Left kidney (tissue), 2 donors: ENCODE data around the gene LRRC36. TPM values are rescaled to one million over a fixed set of nuclear protein-coding genes. Genes with fewer than 3 reads are reported as not detected.
"Not testable (repeated sequence)": the region's sequence is repeated elsewhere in the genome, so short reads cannot be mapped to it uniquely, and the experiment has no call there.

Experiments
- DNase-seq: peaks from one replicate; pipeline ENCODE4 v3.0.0-alpha.2; 2013
- polyA plus RNA-seq: library from polyadenylated mRNA; unstranded; fragments of 120-200 nt; gene quantifications from one replicate; pipeline ENCODE4 v1.2.1, GENCODE V29; 2013; ENCODE audit not compliant: insufficient read length

LRRC36 gene
- polyA plus RNA-seq, 1 donor = 8.7 TPM

DNA sequence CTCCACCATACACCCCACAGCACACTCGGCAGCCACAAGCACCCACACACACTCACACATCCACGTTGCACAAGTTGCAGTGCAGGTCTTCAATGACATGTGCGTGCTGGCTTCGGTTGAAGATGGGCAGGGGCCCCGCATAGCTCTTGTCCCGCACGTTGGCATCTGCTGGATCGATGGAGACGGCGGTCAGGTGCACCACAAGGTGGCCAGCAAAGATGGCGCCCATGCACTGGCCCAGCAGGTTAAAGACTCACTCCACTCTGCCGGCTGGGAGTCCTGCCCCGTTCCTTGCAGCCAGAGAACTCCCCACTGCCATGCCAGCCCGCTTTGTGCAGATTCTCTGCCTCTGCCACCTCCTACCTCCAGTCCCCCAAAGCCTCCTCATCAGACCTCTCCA, 74.3 kb downstream of the LRRC36 start:
- no peak for DNase-seq

- DNase-seq = no peak
Measured at GRCh38 chr16:67403976-67404555, 77.5 kb downstream of the LRRC36 start.

DNA sequence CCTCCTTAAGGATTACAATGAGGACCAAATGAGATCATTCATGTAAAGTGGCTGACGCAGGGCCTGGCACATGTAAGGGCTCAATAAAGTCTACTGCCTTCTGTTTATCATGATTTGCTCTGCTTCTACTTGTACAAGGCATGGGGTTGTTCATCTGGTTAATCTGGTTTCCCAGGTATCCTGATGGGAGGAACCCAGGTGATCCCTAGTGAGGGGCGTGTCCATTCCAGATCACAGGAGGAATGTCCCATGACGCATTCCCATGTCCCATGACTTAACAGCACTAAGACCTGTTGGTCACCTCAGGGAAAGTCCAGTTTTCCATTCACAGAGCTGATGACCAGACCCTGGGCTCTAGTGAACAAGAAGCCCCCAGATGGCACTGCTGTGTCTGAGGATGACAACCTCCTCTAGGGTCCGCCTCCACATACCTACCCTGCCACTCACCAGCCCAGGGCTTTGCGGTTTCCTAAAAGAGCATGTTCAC, 78.2 kb downstream of the LRRC36 start:
- DNase-seq = no peak

DNA sequence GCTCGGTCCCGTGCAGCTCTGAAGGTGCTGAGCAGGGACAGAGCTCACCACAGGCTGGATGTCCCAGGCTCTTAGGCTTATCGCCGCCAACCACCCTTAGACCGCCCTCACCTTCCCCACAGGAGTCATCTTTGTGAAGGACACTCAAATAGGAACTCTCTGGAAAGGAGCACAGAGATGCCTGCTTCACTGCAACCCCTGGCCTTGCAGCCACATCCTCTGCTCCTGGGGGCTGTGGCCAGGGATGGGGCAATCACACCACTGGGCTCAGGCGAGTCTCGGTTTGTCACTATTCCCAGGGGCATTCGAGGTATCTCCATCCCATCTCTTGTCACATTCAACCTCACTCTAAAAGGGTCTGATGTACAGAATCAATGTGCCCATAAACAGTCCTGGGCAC, 78.7 kb downstream of the LRRC36 start:
- no peak for DNase-seq

- DNase-seq = no peak
Measured at GRCh38 chr16:67406111-67406971, 79.7 kb downstream of the LRRC36 start.

- DNase-seq = no peak
Measured at GRCh38 chr16:67407176-67407787, 80.7 kb downstream of the LRRC36 start.

DNA sequence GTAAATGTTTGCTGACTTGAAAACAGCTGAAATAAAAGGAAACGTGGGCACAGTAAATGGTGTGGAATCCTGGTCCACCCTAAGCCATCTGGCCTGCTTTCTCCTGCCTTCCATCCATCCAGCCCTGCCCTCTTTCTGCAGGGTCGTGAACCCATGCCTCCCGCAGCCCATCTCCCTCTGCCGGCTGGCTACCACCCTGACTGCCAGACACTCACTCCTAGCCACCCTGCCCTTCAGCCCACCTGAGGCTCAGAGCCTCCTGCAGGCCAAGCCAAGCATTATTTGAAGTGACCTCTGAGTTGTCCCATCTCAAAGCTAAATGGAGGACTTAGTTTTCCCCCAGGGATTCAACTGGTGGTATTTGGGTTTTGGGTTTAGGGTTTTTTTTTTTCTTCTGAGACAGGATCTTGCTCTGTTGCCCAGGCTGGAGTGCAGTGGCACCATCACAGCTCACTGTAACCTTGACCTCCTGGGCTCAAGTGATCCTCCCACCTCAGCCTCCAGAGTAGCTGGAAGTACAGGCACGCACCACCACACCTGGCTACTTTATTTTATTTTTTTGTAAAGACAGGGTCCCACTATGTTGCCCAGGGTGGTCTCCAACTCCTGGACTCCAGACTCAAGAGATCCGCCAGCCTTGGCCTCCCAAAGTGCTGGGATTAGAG, 81.3 kb downstream of the LRRC36 start:
- no peak for DNase-seq

- no peak for DNase-seq
Measured at GRCh38 chr16:67409631-67410030, 83.0 kb downstream of the LRRC36 start.

DNA sequence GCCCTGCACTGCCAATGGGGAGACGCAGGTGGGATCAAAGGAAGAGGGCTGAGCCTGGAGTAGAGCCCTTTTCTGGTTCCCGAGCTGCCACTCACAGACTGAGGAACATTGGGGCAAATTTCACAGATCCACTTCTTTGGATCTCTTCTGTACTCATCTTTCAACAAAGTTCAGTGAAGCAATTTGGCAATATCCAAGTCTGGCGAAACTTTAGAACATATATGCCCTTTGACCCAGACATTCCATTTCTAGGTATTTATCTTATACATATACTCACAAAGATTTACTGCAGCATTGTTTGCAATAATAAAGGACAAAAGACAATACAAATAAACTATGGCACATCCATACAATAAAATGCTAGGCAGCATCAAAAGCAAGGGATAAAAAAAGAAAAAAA, 84.7 kb downstream of the LRRC36 start:
- DNase-seq = no peak

DNA sequence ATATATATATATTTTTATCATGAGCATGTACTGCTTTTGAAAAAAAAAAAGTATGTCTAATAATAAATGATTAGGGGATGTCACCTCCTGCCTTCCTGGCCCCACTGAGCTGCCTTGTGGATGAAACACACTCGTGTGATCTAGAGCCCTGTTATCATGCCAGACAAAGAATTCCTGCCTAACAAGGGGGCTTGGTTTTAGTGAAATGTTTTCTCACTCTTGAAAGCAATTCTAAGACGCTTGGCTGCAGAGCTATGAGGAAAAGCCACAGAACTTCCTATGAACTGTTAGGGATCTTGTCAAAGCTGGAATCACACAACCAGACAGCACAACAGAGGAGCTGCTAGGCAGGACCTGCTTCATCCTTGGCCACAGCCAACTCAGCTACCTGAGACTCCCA, 85.7 kb downstream of the LRRC36 start:
- no peak for DNase-seq

DNA sequence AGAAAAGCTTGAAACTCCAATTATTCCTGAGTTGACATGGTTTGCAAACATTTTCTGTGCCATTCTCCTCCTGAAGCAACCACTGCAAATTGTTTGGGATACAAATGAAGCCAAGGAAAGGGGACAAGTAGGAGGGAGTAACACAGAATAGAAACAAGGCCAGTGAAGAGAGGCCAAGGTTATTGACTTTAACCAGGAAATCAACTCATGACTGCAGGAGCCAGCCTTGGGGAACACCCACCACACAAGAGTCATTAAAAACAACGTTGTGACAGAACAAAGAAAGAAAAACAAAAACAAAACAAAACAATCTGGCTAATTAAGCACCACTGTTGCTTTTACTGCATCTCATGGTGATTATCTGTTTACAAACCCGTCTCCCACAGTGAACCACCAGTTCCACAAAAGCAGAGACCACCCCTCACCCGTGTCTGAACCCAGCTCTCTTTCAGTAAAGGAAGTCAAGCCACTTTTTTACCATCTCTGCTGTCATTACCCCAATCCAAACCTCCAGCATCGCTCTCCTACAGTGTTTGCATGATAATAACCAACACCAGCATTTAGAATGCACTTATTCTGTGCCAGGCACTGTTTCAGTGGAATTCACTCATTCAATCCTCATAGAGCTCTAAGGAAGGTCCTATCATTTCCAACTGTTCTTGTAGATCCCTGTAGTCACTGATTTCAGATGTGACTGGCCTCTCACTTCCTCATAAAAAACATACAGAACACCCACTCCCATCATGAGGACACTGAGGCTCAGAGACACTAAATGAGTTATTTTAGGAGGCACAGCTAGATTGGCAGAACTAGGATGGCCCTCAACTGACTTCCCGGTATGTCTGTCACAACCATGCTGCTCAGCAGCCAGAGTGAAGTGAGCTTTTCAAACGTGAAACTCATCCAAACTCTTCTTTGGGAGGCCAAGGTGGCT, 87.6 kb downstream of the LRRC36 start:
- DNase-seq = no peak

DNA sequence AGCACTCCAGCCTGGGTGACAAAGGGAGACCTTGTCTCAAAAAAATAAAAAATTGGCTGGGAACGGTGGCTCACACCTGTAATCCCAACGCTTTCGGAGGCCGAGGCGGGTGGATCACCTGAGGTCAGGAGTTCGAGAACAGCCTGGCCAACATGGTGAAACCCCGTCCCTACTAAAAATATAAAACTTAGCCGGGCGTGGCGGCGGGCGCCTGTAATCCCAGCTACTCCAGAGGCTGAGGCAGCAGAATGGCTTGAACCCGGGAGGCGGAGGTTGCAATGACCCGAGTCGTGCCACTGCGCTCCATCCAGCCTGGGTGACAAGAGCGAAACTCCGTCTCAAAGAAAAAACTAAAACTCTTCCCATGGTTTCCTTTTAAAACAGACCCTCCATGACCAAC, 88.8 kb downstream of the LRRC36 start:
- not testable (repeated sequence) for DNase-seq

DNA sequence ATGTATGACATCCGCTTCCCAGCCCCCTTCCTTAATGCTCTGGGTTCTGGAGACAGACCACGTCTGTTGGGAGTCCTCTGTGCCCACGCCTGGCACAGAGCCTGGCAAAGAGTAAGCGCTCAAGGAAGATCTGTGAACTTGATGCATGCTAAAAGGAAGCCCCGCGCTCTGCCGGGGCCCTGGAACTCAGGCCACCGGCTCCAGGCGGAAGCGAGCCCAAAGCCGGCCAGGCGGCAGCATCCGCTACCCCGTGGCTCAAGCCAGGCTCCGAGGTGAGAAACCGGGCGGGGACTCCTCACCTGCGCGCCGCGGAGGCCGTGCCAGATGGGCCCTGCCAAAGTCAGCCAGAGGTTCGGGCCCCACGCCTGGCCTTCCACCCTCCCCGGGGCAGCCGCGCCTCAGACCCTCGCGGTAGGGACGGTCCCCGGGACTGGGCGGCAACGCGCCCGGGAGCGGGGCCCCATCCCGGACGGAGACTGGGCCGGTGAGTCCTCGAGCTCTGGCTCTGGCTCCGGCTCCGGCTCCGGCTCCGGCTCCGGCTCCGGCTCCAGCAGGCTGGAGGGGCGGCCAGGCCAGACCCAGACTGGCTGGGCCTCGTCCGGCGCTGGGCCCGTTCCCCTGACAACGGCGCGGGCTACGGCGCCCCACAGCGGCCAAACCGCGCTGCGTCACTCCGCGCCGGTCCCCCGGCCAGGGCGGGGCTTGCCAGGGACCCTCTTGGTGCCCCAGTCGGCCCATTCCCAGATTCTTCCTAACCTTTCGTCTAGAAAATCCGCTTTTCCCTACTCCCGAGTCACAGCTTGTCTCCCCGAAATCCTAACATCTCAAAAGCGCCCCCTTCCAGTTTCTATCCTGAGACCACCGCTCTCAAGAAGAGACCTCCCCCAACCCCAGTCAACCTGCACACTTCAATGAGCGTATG, 89.5 kb downstream of the LRRC36 start, which contains the start of gene ZDHHC1:
ZDHHC1 (minus strand) TSS at position 606 of the 922 bp plus-strand sequence. CDS start 8,702 bp downstream, outside the sequence.
- DNase-seq = no peak

GRCh38 chr16:67417333-67418061, 90.9 kb downstream of the LRRC36 start:
- no peak for DNase-seq

GRCh38 chr16:67419502-67419901, 92.9 kb downstream of the LRRC36 start:
- no peak for DNase-seq

DNA sequence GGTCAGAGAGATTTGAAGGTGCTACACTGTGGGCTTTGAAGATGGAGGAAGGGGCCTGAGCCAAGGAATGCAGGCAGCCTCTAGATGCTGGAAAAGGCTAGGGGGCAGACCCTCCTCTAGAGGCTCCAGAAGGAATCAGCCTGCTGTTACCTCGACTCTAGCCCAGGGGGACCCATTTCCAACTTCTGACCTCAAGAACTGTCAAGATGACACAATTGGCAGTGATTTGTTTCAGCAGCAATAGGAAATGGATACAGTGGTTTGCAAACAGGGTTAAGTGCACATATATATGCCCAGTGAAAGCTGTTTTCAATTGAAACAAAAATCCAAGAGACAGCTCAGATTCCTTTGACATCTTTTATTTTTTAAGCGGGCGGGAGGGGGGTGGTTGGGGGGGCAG, 93.3 kb downstream of the LRRC36 start:
- no peak for DNase-seq

DNA sequence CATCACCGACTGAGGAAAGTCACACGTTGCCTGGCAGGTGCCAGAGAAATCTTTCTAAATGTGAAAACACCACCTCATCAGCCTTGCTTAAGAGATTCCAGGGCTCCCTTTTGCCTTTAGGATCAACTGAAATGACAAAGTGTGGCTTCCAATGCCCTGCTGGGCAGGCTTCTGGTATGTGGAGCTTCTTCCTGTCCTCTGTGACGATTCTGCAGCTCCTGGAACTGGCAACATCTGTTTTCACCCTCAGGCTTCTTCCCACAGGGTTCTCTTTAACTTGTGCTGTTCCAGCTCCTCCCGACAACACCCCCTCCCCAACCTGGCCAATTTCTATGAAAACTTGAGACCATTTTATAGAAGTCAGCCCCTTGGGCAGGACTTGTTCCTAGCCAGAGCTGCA, 94.4 kb downstream of the LRRC36 start:
- no peak for DNase-seq

DNA sequence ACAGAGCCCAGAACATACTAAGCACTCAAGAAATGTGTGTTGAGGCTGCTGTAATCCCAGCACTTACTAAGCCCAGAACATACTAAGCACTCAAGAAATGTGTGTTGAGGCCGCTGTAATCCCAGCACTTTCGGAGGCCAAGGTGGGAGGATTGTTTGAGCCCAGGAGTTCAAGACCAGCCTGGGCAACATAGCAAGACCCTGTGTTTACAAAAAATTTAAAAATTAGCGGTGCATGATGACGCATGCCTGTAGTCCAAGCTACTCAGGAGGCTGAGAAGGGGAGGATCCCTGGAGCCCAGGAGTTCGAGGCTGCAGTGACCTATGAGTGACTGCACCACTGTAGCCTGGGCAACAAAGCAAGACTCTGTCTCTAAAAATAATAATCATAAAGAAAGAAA, 96.4 kb downstream of the LRRC36 start:
- DNase-seq = no peak

GRCh38 chr16:67423611-67424260, 97.1 kb downstream of the LRRC36 start:
- no peak for DNase-seq
